Measurements from ENCODE around the gene TBL1XR1.
A peak's percentile ranks its signal among the peaks of the same experiment; 100 is the strongest.

Gene TBL1XR1

GRCh38 chr3:177057768-177058167 lies 139.5 kb downstream of the TBL1XR1 start:
- Histone ChIP-seq H3K27me3 (ENCODE audit: low read length) (no peaks in the 10 kb centered on the region), H3K4me2 (ENCODE audit: low read depth, low read length, poor library complexity, severe bottlenecking) (no peak overlapping the region), H3K79me2 (ENCODE audit: insufficient read depth, low read length) (peaks cover 94% of the 10 kb centered on the region)

GRCh38 chr3:177056927-177057326 lies 140.4 kb downstream of the TBL1XR1 start:
- no peak overlapping the region for H3K9ac ChIP-seq (ENCODE audit: low read length)
- no peaks in the 10 kb centered on the region for H3K9me2 ChIP-seq (replicated peaks; ENCODE audit: insufficient read depth, low read length)
- no peak overlapping the region for H3K4me3 ChIP-seq (ENCODE audit: insufficient read depth, low read length, poor library complexity, severe bottlenecking)
- H3K27me3 ChIP-seq (ENCODE audit: low read length), result no peaks in the 10 kb centered on the region
- H3K36me3 ChIP-seq (ENCODE audit: low read length), result peaks cover 23% of the 10 kb centered on the region
- no peaks in the 10 kb centered on the region for H4K20me1 ChIP-seq (ENCODE audit: low read depth, low read length)
- no peak overlapping the region for H2AFZ ChIP-seq (ENCODE audit: low read depth, low read length, severe bottlenecking)
- H3K27ac ChIP-seq (ENCODE audit: low read depth, low read length), result peak overlapping the region; percentile 79; the same call in 1 of the 2 replicates
- no peak overlapping the region for H3K4me2 ChIP-seq (ENCODE audit: low read depth, low read length, poor library complexity, severe bottlenecking)
- H3K79me2 ChIP-seq (ENCODE audit: insufficient read depth, low read length), result peaks cover 94% of the 10 kb centered on the region
- H3K9me3 ChIP-seq (ENCODE audit: insufficient read depth, low read length), result no peaks in the 10 kb centered on the region
- TF ChIP-seq EZH2phosphoT487 (conservative IDR thresholded peaks at IDR 0.05; ENCODE audit: low read length) (no peak), CTCF (IDR thresholded peaks at IDR 0.05; ENCODE audit: insufficient read depth, low read length, poor library complexity, severe bottlenecking) (no peak)
- H3F3A ChIP-seq (ENCODE audit: insufficient read depth), result peaks cover 78% of the 10 kb centered on the region

More at GRCh38 chr3:177057768-177058167, 139.5 kb downstream of the TBL1XR1 start:
- Histone ChIP-seq H3K9ac (ENCODE audit: low read length) (no peak overlapping the region), H2AFZ (ENCODE audit: low read depth, low read length, severe bottlenecking) (no peak overlapping the region), H3K4me3 (ENCODE audit: insufficient read depth, low read length, poor library complexity, severe bottlenecking) (no peak overlapping the region), H3K27ac (ENCODE audit: low read depth, low read length) (peak overlapping the region; percentile 79), H3K9me3 (ENCODE audit: insufficient read depth, low read length) (no peaks in the 10 kb centered on the region), H4K20me1 (ENCODE audit: low read depth, low read length) (no peaks in the 10 kb centered on the region), H3K36me3 (ENCODE audit: low read length) (peaks cover 25% of the 10 kb centered on the region), H3K9me2 (replicated peaks; ENCODE audit: insufficient read depth, low read length) (no peaks in the 10 kb centered on the region), H3F3A (ENCODE audit: insufficient read depth) (peaks cover 69% of the 10 kb centered on the region)
- TF ChIP-seq EZH2phosphoT487 (conservative IDR thresholded peaks at IDR 0.05; ENCODE audit: low read length) (no peak), CTCF (IDR thresholded peaks at IDR 0.05; ENCODE audit: insufficient read depth, low read length, poor library complexity, severe bottlenecking) (no peak)

- no peaks in the 10 kb centered on the region for H3K27me3 ChIP-seq (ENCODE audit: low read length)
- no peaks in the 10 kb centered on the region for H3K9me3 ChIP-seq (ENCODE audit: insufficient read depth, low read length)
- H3K4me3 ChIP-seq (ENCODE audit: insufficient read depth, low read length, poor library complexity, severe bottlenecking), result no peak overlapping the region
- no peaks in the 10 kb centered on the region for H4K20me1 ChIP-seq (ENCODE audit: low read depth, low read length)
- peaks cover 93% of the 10 kb centered on the region for H3K79me2 ChIP-seq (ENCODE audit: insufficient read depth, low read length)
- peaks cover 79% of the 10 kb centered on the region for H3F3A ChIP-seq (ENCODE audit: insufficient read depth)
- H3K36me3 ChIP-seq (ENCODE audit: low read length), result peaks cover 27% of the 10 kb centered on the region
- no peak overlapping the region for H3K9ac ChIP-seq (ENCODE audit: low read length)
- H2AFZ ChIP-seq (ENCODE audit: low read depth, low read length, severe bottlenecking), result no peak overlapping the region
- H3K9me2 ChIP-seq (replicated peaks; ENCODE audit: insufficient read depth, low read length), result no peaks in the 10 kb centered on the region
- H3K27ac ChIP-seq (ENCODE audit: low read depth, low read length), result peak overlapping the region; percentile 79
- H3K4me2 ChIP-seq (ENCODE audit: low read depth, low read length, poor library complexity, severe bottlenecking), result no peak overlapping the region
- no peak for TF ChIP-seq CTCF (IDR thresholded peaks at IDR 0.05; ENCODE audit: insufficient read depth, low read length, poor library complexity, severe bottlenecking)
- TF ChIP-seq EZH2phosphoT487 (conservative IDR thresholded peaks at IDR 0.05; ENCODE audit: low read length), result no peak
Observed at GRCh38 chr3:177055605-177056571, 141.4 kb downstream of the TBL1XR1 start.
